Activated CD4-positive, alpha-beta T cell treated with anti-CD3 and anti-CD28 coated beads for 36 hours (primary cell): Measurements from ENCODE around the gene CEP120. TPM values are rescaled to one million over a fixed set of nuclear protein-coding genes. Genes with fewer than 3 reads are reported as not detected.
"Not testable (repeated sequence)": the region's sequence is repeated elsewhere in the genome, so short reads cannot be mapped to it uniquely, and the experiment has no call there.

Experiments used
- ATAC-seq: fragments of 200-7000 bp; cut with Tn5 transposase; one replicate; pipeline ENCODE4 v1.10.0; 2021; ENCODE audit warnings: mild to moderate bottlenecking, moderate library complexity
- CTCF ChIA-PET: fragments of 350-600 bp; sonication (Branson Sonifier 250); formaldehyde crosslinking; loops from one replicate; lab custom pipeline; 2021; ENCODE audit warnings: antibody characterized with exemption; lab: Charles Lee
- POLR2A ChIA-PET: fragments of 350-600 bp; sonication (Branson Sonifier 250); formaldehyde crosslinking; loops from one replicate; lab custom pipeline; 2021; ENCODE audit warnings: antibody characterized with exemption, inconsistent platforms; lab: Charles Lee
- DNase-seq: peaks from one replicate; pipeline ENCODE4 v3.0.0-alpha.2; 2020
- H3K27ac Mint-ChIP-seq: one replicate; pipeline ENCODE4 v1.8.0; 2021; ENCODE audit warnings: mixed read lengths
- H3K27me3 Mint-ChIP-seq: one replicate; pipeline ENCODE4 v1.8.0; 2021; ENCODE audit warnings: mixed read lengths
- H3K36me3 Mint-ChIP-seq: one replicate; pipeline ENCODE4 v1.8.0; 2021; ENCODE audit warnings: low read depth, mixed read lengths
- H3K4me1 Mint-ChIP-seq: one replicate; pipeline ENCODE4 v1.8.0; 2021; ENCODE audit warnings: mixed read lengths
- H3K4me3 Mint-ChIP-seq: one replicate; pipeline ENCODE4 v1.8.0; 2021; ENCODE audit warnings: mild to moderate bottlenecking, moderate library complexity, mixed read lengths
- H3K9me3 Mint-ChIP-seq: one replicate; pipeline ENCODE4 v1.8.0; 2021; ENCODE audit warnings: low read depth, mixed read lengths
- intact Hi-C, 2 experiments: fragments of 100-400 bp; cut with DNase I in 1 of 2; cut with micrococcal nuclease in 1 of 2; formaldehyde crosslinking; loops; one replicate each; pipeline versions ENCODE4 v1.14.2 to v1.15.1; 2022 to 2024; cut with DNase I, micrococcal nuclease
- total RNA-seq, 2 experiments: library from RNA; stranded (reverse); gene quantifications; one replicate each; pipeline ENCODE4 v1.2.3, GENCODE V29; 2021

CEP120 gene
- total RNA-seq, 2 experiments from 2014 or later, result 29.5 to 32.5 TPM

DNA sequence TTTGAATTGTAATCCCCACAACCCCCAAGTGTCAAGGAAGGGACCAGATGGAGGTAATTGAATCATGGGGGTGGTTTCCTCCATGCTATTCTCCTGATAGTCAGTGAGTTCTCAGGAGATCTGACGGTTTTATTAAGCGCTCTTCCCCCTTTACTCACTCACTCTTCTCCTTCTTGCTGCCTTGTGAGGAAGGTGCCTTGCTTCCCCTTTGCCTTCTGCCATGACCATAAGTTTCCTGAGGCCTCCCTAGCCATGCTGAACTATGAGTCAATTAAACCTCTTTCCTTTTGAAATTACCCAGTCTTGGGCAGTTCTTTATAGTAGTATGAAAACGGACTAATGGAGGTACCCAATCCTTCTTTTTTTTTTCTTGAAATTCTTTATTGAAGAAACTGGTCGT, 2.2 kb upstream of the CEP120 start:
- intact Hi-C loops, result loop anchor here in 1 of 2 experiments (10.0 kb wide), 1 partner anchor 1461 kb away; the partner anchor contains the start of gene SRFBP1
- H3K9me3 Mint-ChIP-seq, result no peaks in the 10 kb centered on the region
- ATAC-seq, result no peak
- H3K36me3 Mint-ChIP-seq, result no peaks in the 10 kb centered on the region
- POLR2A ChIA-PET, result no interaction called here
- peaks cover 28% of the 10 kb centered on the region for H3K4me1 Mint-ChIP-seq
- H3K4me3 Mint-ChIP-seq, result no peak overlapping the region
- peak overlapping the region; percentile 68 for H3K27ac Mint-ChIP-seq
- H3K27me3 Mint-ChIP-seq, result no peaks in the 10 kb centered on the region
- CTCF ChIA-PET, result interaction anchor here (1.4 kb wide), 1 partner anchor 22 kb away, joined by 4 read pairs; no protein-coding TSS in a partner anchor
- DNase-seq, result no peak

DNA sequence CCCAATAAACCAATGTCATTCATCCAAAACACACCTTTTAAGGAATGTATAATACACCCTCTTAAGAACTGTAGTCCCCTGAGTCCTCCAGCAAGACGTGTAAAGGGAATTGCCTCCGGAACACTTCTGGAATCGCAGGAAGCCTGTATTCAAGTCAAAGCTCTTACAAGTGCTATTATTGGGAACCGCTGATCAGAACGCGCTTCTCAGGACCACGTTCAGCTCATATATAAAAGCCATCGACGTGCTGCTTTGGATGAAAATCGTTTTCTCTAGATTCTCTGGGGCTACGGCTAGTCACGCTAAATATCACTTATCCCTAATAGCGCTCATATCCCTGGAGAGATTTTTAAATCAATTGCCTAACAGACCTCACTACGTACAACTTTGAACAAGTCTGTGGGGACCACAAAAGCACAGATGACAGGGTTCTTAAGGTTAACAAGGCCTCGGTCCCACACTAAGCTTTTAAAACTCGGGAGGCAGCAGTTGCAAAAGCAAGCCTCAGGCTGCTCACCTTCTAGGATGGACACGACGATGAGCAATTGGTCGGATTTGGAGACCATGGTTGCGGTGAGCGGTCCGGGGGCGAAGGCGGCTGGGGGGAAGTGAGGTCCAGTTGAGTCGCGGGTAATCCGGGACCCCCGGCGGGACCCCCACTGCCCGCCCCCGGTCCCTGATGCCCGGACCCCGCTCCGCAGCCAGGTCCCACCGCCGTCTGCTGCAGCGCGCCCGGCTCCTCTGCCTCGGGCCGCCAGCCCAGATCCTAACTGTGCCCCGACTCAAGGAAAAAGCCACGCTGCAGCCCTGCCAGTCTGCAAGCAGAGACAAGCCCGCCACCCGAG, 548 bp downstream of the CEP120 start:
- CTCF ChIA-PET, result interaction anchor here (0.6 to 2.8 kb wide), 31 partner anchors 10 to 191 kb away, joined by 3 to 23 read pairs (median 4); partner anchors contain the start of gene CSNK1G3
- peaks cover 34% of the 10 kb centered on the region for H3K4me1 Mint-ChIP-seq
- intact Hi-C loops, result loop anchor here (1.0 to 10.0 kb wide), 11 partner anchors 16 to 1462 kb away; partner anchors contain the start of genes CSNK1G3 (in 2 of the 2), SRFBP1 (in 2 of the 2) and SNX2 (in 1 of the 2)

GRCh38 chr5:123421773-123422172, 1.4 kb downstream of the CEP120 start:
- Mint-ChIP-seq H3K9me3 (no peaks in the 10 kb centered on the region), H3K4me1 (peaks cover 35% of the 10 kb centered on the region), H3K36me3 (peaks cover 12% of the 10 kb centered on the region), H3K27me3 (no peaks in the 10 kb centered on the region), H3K4me3 (no peak overlapping the region), H3K27ac (no peak overlapping the region)
- POLR2A ChIA-PET, result interaction anchor here (1.2 to 3.1 kb wide), 4 partner anchors 10 to 90 kb away, joined by 3 to 55 read pairs (median 22); partner anchors contain the start of gene CSNK1G3
- DNase-seq, result no peak
- CTCF ChIA-PET, result interaction anchor here (0.5 to 2.6 kb wide), 11 partner anchors 11 to 575 kb away, joined by 3 to 15 read pairs (median 4); no protein-coding TSS in a partner anchor
- no peak for ATAC-seq
- intact Hi-C loops, result loop anchor here (2.0 to 10.0 kb wide), 4 partner anchors 127 to 1461 kb away; partner anchors contain the start of genes SRFBP1 (in 2 of the 2) and SNX2 (in 1 of the 2)

More for the DNA sequence above, 548 bp downstream of the CEP120 start:
- no peaks in the 10 kb centered on the region for H3K27me3 Mint-ChIP-seq
- H3K27ac Mint-ChIP-seq, result no peak overlapping the region
- no peak overlapping the region for H3K4me3 Mint-ChIP-seq
- DNase-seq (peak; percentile 46), ATAC-seq (no peak)
- POLR2A ChIA-PET, result interaction anchor here (0.6 to 3.1 kb wide), 9 partner anchors 16 to 1282 kb away, joined by 3 to 55 read pairs (median 4); partner anchors contain the start of gene CSNK1G3
- H3K36me3 Mint-ChIP-seq, result peaks cover 7% of the 10 kb centered on the region
- no peaks in the 10 kb centered on the region for H3K9me3 Mint-ChIP-seq

- no peak for ATAC-seq
- Mint-ChIP-seq H3K27me3 (no peaks in the 10 kb centered on the region), H3K9me3 (no peaks in the 10 kb centered on the region), H3K4me1 (peaks cover 29% of the 10 kb centered on the region), H3K4me3 (no peak overlapping the region), H3K27ac (no peak overlapping the region), H3K36me3 (peaks cover 45% of the 10 kb centered on the region)
- no peak for DNase-seq
- CTCF ChIA-PET, result no interaction called here
- intact Hi-C loops, result no loop called here
- POLR2A ChIA-PET, result no interaction called here
These were observed 8.2 kb downstream of the CEP120 start for GRCh38 chr5:123414974-123415373.

- Mint-ChIP-seq H3K4me1 (peaks cover 25% of the 10 kb centered on the region), H3K36me3 (peaks cover 41% of the 10 kb centered on the region), H3K27me3 (no peaks in the 10 kb centered on the region), H3K27ac (no peak overlapping the region), H3K9me3 (no peaks in the 10 kb centered on the region), H3K4me3 (no peak overlapping the region)
- DNase-seq (no peak), ATAC-seq (peak; percentile 49)
- intact Hi-C loops, result no loop called here
- ChIA-PET POLR2A (interaction anchor here (1.1 kb wide), 1 partner anchor 9 kb away, joined by 3 read pairs; no protein-coding TSS in a partner anchor), CTCF (interaction anchor here (0.9 to 2.0 kb wide), 2 partner anchors 8 to 133 kb away, joined by 3 to 7 read pairs; no protein-coding TSS in a partner anchor)
These were observed 11.0 kb downstream of the CEP120 start for GRCh38 chr5:123412206-123412605.

DNA sequence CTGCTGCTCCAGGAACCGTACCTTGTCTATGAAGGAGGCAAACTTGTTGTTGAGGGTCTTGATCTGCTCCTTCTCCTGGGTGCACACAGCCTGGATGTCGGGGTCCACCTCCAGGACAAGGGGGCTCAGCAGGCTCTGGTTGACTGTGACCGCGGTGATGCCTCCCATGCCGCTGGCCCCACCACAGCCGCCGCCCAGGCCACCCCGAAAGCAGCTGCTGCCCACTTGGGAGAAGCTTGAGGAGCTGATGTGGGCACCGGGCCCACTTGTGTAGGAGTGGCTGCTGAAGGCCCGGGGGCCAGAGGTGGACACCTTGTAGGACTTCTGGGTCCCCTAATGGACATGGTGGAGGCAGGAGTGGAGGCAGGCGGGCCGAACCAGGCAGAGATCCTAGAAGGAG, 21.2 kb downstream of the CEP120 start:
- Mint-ChIP-seq H3K4me1 (peaks cover 12% of the 10 kb centered on the region), H3K36me3 (peaks cover 36% of the 10 kb centered on the region)

GRCh38 chr5:123401320-123401719, 21.9 kb downstream of the CEP120 start:
- DNase-seq, result no peak
- H3K27ac Mint-ChIP-seq, result no peak overlapping the region
- peaks cover 38% of the 10 kb centered on the region for H3K36me3 Mint-ChIP-seq
- no peak for ATAC-seq
- ChIA-PET CTCF (interaction anchor here (0.6 kb wide), 1 partner anchor 59 kb away, joined by 3 read pairs; no protein-coding TSS in a partner anchor), POLR2A (no interaction called here)
- no peaks in the 10 kb centered on the region for H3K27me3 Mint-ChIP-seq
- intact Hi-C loops, result no loop called here
- H3K4me1 Mint-ChIP-seq, result peaks cover 9% of the 10 kb centered on the region
- H3K4me3 Mint-ChIP-seq, result no peak overlapping the region
- H3K9me3 Mint-ChIP-seq, result no peaks in the 10 kb centered on the region

More for the DNA sequence above, 21.2 kb downstream of the CEP120 start:
- H3K27me3 Mint-ChIP-seq, H3K4me3 Mint-ChIP-seq, intact Hi-C loops, H3K27ac Mint-ChIP-seq, DNase-seq, H3K9me3 Mint-ChIP-seq, POLR2A ChIA-PET, ATAC-seq: not testable (repeated sequence)
- CTCF ChIA-PET, result interaction anchor here (0.6 to 1.1 kb wide), 2 partner anchors 58 to 209 kb away, joined by 3 read pairs; no protein-coding TSS in a partner anchor

- POLR2A ChIA-PET, result interaction anchor here (0.6 kb wide), 1 partner anchor 612 kb away, joined by 4 read pairs; no protein-coding TSS in a partner anchor
- intact Hi-C loops, CTCF ChIA-PET, ATAC-seq, DNase-seq, H3K4me1 Mint-ChIP-seq, H3K4me3 Mint-ChIP-seq, H3K27ac Mint-ChIP-seq, H3K9me3 Mint-ChIP-seq, H3K27me3 Mint-ChIP-seq: not testable (repeated sequence)
- H3K36me3 Mint-ChIP-seq, result peaks cover 34% of the 10 kb centered on the region
These were observed 22.3 kb downstream of the CEP120 start for GRCh38 chr5:123400870-123401291.

DNA sequence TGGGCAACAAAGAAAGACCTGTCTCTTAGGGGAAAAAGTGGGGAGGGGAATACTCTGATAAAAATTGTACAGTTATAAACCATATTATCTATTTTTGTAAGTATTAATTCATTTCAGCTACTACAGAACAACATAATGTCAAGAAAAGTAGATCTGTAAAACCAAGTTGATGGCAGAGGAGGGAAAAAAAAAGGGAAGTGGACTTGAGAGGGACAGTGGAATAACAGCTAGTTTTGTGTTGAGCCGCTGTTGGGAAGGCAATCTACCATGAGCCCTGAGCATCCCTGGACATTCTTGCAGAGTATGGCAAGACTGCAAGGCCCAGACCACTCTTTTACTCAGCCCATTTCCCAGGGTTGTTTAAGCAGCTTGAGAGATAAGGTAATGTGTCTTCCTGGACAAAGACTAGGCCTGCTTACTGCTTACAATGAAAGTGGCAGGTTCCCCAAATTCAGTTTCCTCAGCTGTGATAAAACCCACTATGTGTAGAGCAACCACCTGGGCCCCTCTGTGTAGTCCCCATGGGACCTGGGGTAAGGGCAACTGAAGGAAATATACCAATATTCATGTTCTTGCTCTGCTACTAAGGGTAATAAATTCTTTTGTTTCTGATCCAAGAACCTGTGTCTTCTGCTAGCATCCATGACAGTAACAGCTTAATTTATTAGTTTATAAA, 25.0 kb downstream of the CEP120 start:
- Mint-ChIP-seq H3K27ac (no peak overlapping the region), H3K9me3 (no peaks in the 10 kb centered on the region), H3K36me3 (peaks cover 24% of the 10 kb centered on the region), H3K27me3 (no peaks in the 10 kb centered on the region), H3K4me3 (no peak overlapping the region), H3K4me1 (no peaks in the 10 kb centered on the region)
- DNase-seq (no peak), ATAC-seq (no peak)
- ChIA-PET POLR2A (no interaction called here), CTCF (interaction anchor here (0.6 to 1.3 kb wide), 3 partner anchors 17 to 521 kb away, joined by 3 read pairs; partner anchors contain the start of gene CEP120)
- intact Hi-C loops, result loop anchor here in 1 of 2 experiments (10.0 kb wide), 1 partner anchor 207 kb away; no protein-coding TSS in a partner anchor

GRCh38 chr5:123397538-123397937, 25.7 kb downstream of the CEP120 start:
- intact Hi-C loops, result loop anchor here in 1 of 2 experiments (10.0 kb wide), 1 partner anchor 207 kb away; no protein-coding TSS in a partner anchor
- H3K27me3 Mint-ChIP-seq, result no peaks in the 10 kb centered on the region
- DNase-seq, result no peak
- H3K4me1 Mint-ChIP-seq, result no peaks in the 10 kb centered on the region
- no peak for ATAC-seq
- ChIA-PET POLR2A (no interaction called here), CTCF (interaction anchor here (1.3 kb wide), 1 partner anchor 26 kb away, joined by 3 read pairs; the partner anchor contains the start of gene CEP120)
- peaks cover 26% of the 10 kb centered on the region for H3K36me3 Mint-ChIP-seq
- H3K4me3 Mint-ChIP-seq, result no peak overlapping the region
- H3K27ac Mint-ChIP-seq, result no peak overlapping the region
- no peaks in the 10 kb centered on the region for H3K9me3 Mint-ChIP-seq
